Gastroesophageal sphincter (tissue), 4 donors: ENCODE results near the gene NACA2. TPM values are rescaled to one million over a fixed set of nuclear protein-coding genes. Genes with fewer than 3 reads are reported as not detected.

Source experiments
- ATAC-seq: fragments of 150-250 bp; one replicate; pipeline ENCODE4 v1.9.1; 2016; ENCODE audit warnings: mild to moderate bottlenecking, moderate library complexity
- H3K27ac ChIP-seq, 4 donors: fragments of 200-600 bp; sonication (generic) in 3 of 4; 1 replicate in 3 of 4; 2 replicates in 1 of 4; pipeline ENCODE4 v1.5.1; 2016 to 2019
- H3K27me3 ChIP-seq: fragments of 200-600 bp; sonication (generic); one replicate; pipeline ENCODE4 v1.5.1; 2019
- H3K36me3 ChIP-seq, 2 donors: fragments of 200-600 bp; sonication (generic); one replicate each; pipeline ENCODE4 v1.5.1; 2019; ENCODE audit warnings: control low read depth in 1 of 2
- H3K4me1 ChIP-seq, 3 donors: fragments of 200-600 bp; sonication (generic); 1 replicate in 2 of 3; 2 replicates in 1 of 3; pipeline ENCODE4 v1.5.1; 2016 to 2019; ENCODE audit warnings: control low read depth in 2 of 3
- H3K4me3 ChIP-seq, 2 donors: fragments of 200-600 bp; sonication (generic); one replicate each; pipeline ENCODE4 v1.5.1; 2019; ENCODE audit warnings: mild to moderate bottlenecking in 1 of 2, moderate library complexity in 1 of 2
- H3K9me3 ChIP-seq, 3 donors: fragments of 200-600 bp; sonication (generic); one replicate each; pipeline ENCODE4 v1.5.1; 2017 to 2019; ENCODE audit warnings: control low read depth in 2 of 3
- EP300 ChIP-seq: sonication (generic); formaldehyde crosslinking; IDR thresholded peaks from one replicate; pipeline ENCODE4 v1.6.1; 2017; ENCODE audit warnings: antibody characterized with exemption, mild to moderate bottlenecking
- POLR2A ChIP-seq, 2 donors: fragments of 450-650 bp; IDR thresholded peaks; one replicate each; pipeline ENCODE4 v1.6.1; 2017; ENCODE audit warnings: antibody characterized with exemption in 2 of 2, mild to moderate bottlenecking in 2 of 2, moderate library complexity in 1 of 2
- POLR2AphosphoS5 ChIP-seq: sonication (generic); formaldehyde crosslinking; IDR thresholded peaks from one replicate; pipeline ENCODE4 v1.6.1; 2017; ENCODE audit warnings: antibody characterized with exemption
- WGBS, 2 donors: methylation state at CpG; one replicate each; pipeline ENCODE4 v1.1.5; 2018; ENCODE audit warnings: low coverage in 1 of 2; 5-methylcytosine and 5-hydroxymethylcytosine counted together
- total RNA-seq, 4 donors: library from RNA; depleted of rRNA; stranded (reverse); fragments of >200 nt; gene quantifications; one replicate each; pipeline ENCODE4 v1.1.0, GENCODE V29; 2016
- TF ChIP-seq, protein P1 (sequence below), 4 experiments: fragments of 200-600 bp in 2 of 4; fragments of 450-650 bp in 2 of 4; sonication (generic) in 1 of 4; IDR thresholded peaks; one replicate each; pipeline ENCODE4 v1.5.1; 2017 to 2019; ENCODE audit warnings: antibody characterized with exemption in 4 of 4, mild to moderate bottlenecking in 2 of 4, moderate library complexity in 2 of 4

The NACA2 gene
- total RNA-seq, 4 donors from 2014 or later: not detected

DNA sequence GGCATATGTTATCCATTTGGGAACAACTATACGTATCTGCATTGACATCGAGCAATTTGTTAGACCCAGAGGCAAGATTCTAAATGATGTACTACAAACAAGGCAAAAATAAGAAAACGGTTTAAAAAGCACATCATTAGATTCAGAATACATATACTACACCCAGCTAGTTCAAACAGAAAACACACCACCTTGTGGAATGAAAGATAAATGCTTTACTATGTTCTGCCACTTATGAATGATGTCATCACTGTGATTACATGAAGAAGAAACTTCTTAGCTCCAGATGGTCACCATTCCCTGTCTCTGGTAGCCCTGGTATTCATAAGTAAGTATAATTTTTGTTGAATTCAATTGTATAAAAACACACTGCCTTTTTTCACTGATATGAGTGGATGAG is 7.8 kb downstream of the NACA2 start:
- no peaks in the 10 kb centered on the region for H3K36me3 ChIP-seq
- no peaks in the 10 kb centered on the region for H3K4me1 ChIP-seq
- H3K27ac ChIP-seq: no peak overlapping the region
- no peak for ATAC-seq
- H3K9me3 ChIP-seq: no peaks in the 10 kb centered on the region
- no peak overlapping the region for H3K4me3 ChIP-seq
- TF ChIP-seq EP300: no peak
- no peak for TF ChIP-seq POLR2A (IDR thresholded peaks at IDR 0.05)
- no peak for TF ChIP-seq POLR2AphosphoS5
- TF ChIP-seq, protein P1, sequence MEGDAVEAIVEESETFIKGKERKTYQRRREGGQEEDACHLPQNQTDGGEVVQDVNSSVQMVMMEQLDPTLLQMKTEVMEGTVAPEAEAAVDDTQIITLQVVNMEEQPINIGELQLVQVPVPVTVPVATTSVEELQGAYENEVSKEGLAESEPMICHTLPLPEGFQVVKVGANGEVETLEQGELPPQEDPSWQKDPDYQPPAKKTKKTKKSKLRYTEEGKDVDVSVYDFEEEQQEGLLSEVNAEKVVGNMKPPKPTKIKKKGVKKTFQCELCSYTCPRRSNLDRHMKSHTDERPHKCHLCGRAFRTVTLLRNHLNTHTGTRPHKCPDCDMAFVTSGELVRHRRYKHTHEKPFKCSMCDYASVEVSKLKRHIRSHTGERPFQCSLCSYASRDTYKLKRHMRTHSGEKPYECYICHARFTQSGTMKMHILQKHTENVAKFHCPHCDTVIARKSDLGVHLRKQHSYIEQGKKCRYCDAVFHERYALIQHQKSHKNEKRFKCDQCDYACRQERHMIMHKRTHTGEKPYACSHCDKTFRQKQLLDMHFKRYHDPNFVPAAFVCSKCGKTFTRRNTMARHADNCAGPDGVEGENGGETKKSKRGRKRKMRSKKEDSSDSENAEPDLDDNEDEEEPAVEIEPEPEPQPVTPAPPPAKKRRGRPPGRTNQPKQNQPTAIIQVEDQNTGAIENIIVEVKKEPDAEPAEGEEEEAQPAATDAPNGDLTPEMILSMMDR (IDR thresholded peaks at IDR 0.05): no peak
- 73 to 75% methylated on average over 3 of the region's 3 CpGs for WGBS, 2 donors
- H3K27me3 ChIP-seq: no peaks in the 10 kb centered on the region

DNA sequence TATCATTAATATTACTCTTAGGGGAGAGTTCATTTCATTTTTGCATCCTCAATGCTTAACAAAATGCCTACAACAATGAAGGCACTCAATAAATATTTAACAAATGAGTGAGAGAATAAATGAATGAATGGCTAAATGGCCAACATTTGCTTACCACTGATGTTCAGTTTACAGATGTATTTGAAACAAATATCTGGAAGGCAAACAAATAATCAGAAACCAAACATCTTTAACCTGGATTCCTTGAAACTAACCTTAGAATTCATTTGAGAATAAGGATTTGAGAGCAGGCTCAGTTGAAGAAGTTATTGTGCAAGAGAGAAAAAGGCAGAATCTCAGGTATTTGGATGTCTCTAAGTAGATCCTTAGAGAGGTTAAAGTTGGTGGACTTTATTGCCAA is 8.4 kb downstream of the NACA2 start:
- Histone ChIP-seq H3K9me3 (no peaks in the 10 kb centered on the region), H3K27ac (no peak overlapping the region), H3K4me3 (no peak overlapping the region), H3K36me3 (no peaks in the 10 kb centered on the region), H3K27me3 (no peaks in the 10 kb centered on the region), H3K4me1 (no peaks in the 10 kb centered on the region)
- TF ChIP-seq, protein P1 (IDR thresholded peaks at IDR 0.05): no peak
- TF ChIP-seq POLR2AphosphoS5 (no peak), EP300 (no peak), POLR2A (IDR thresholded peaks at IDR 0.05) (no peak)
- no peak for ATAC-seq

DNA sequence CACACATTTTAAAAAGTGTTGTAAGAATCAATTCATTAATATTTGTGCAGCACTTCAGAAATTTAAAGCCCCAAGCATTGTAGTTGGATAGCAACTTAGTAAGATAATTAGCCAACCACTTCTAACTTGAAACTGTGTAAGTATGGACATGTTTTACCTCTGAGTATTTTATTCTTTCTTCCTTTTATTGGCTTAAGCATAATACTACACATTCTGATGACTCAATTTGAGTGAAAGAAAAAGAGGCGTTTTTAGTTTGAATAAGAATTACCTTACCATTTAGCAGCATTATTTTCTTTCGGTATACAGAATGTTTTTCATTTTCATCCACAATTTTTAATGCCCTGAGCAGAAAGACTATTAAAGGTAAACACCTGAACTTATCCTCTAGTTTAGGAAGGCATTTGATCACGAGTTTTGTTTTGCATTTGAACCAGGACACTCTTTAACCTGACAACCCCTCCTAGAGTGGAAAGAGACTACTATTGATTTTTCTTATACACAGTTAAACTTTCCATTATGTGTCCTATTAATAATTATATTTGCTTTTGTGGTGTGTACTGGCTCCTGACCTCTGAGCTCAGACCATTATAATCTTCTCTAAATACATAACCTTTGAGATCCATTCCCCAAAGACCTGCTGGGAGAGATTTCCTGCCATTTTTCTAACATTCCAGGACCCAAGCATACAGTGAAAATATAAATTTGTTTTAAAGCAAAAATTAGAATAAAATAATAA is 9.2 kb downstream of the NACA2 start:
- TF ChIP-seq, protein P1 (IDR thresholded peaks at IDR 0.05): no peak
- TF ChIP-seq EP300 (no peak), POLR2AphosphoS5 (no peak)
- Histone ChIP-seq H3K9me3 (no peaks in the 10 kb centered on the region), H3K27ac (no peak overlapping the region), H3K4me1 (no peaks in the 10 kb centered on the region), H3K27me3 (no peaks in the 10 kb centered on the region), H3K36me3 (no peaks in the 10 kb centered on the region), H3K4me3 (no peak overlapping the region)
- 81 to 83% methylated on average over 3 of the region's 3 CpGs for WGBS, 2 donors
- no peak for ATAC-seq

DNA sequence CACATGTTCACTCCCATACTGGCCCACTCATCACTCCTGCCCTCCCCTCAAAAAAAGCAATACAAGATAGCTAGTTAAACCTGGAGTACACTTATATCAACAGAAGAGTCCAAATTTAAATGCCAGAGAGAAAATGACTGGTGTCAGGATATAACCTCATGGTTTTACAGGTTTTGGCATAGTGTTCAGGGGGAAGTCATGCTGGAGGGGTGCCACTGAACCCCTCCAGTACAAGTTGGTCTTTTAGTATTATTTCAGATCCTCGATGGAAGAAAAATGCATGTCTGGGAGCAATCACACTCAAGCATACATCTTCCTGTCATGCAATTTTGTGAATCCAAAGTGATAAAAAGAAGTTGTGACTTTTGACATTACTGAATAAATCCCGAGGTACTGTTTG is 10.5 kb downstream of the NACA2 start:
- 47 to 53% methylated on average over 2 of the region's 2 CpGs for WGBS, 2 donors
- no peak overlapping the region for H3K4me3 ChIP-seq
- no peaks in the 10 kb centered on the region for H3K36me3 ChIP-seq
- no peaks in the 10 kb centered on the region for H3K9me3 ChIP-seq
- no peaks in the 10 kb centered on the region for H3K27me3 ChIP-seq
- no peak for ATAC-seq
- TF ChIP-seq EP300 (no peak), POLR2AphosphoS5 (no peak), POLR2A (IDR thresholded peaks at IDR 0.05) (no peak)
- TF ChIP-seq, protein P1 (IDR thresholded peaks at IDR 0.05): no peak
- H3K27ac ChIP-seq: no peak overlapping the region
- no peaks in the 10 kb centered on the region for H3K4me1 ChIP-seq

DNA sequence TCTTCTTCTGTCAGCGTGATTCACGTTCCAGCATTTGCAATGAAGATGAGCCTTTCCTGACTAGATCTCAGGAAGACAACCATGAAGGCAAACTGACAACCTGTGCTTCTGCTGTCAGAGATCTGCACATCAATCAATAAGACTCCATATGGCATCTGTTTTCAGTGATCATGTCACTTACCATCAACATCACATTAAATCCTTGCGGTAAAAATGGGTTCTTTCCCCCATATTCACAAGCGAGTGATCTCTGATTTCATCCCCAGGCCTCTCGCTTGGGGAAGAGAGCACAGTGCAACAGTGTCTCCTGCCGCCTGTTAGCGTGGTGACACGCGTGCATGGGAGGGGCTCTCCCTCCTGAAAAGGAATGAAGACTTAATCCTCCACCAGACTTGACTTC is 11.1 kb downstream of the NACA2 start:
- TF ChIP-seq EP300: no peak
- no peak for TF ChIP-seq POLR2A (IDR thresholded peaks at IDR 0.05)
- TF ChIP-seq POLR2AphosphoS5: no peak
- TF ChIP-seq, protein P1 (IDR thresholded peaks at IDR 0.05): no peak

More for the DNA sequence above, 11.1 kb downstream of the NACA2 start:
- Histone ChIP-seq H3K9me3 (no peaks in the 10 kb centered on the region), H3K36me3 (no peaks in the 10 kb centered on the region), H3K27me3 (no peaks in the 10 kb centered on the region), H3K27ac (no peak overlapping the region), H3K4me3 (no peak overlapping the region), H3K4me1 (no peaks in the 10 kb centered on the region)
- WGBS, 2 donors: 46 to 75% methylated on average over 6 to 9 of the region's 9 CpGs
- no peak for ATAC-seq
